T1000 (cell line): ENCODE data around the gene SNX32.

Experiments
- DNase-seq: peaks from one replicate; lab custom pipeline; 2025; ENCODE audit warnings: mixed read lengths; lab: John Stamatoyannopoulos, UW

Gene SNX32

DNA sequence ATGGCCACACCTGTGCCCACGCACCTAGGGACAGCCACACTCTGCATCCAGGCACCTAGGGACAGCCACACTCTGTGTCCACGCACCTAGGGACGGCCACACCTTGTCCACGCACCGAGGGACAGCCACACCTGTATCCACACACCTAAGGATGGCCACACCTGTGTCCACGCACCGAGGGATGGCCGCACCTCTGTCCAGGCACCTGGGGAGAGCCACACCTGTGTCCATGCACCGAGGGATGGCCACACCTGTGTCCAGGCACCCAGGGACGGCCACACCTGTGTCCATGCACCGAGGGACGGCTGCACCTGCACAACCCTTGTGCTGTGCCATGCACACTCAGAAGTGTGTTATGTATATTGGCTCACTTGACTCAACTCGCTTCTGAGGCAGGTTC, 36.1 kb upstream of the SNX32 start:
- no peak for DNase-seq

DNA sequence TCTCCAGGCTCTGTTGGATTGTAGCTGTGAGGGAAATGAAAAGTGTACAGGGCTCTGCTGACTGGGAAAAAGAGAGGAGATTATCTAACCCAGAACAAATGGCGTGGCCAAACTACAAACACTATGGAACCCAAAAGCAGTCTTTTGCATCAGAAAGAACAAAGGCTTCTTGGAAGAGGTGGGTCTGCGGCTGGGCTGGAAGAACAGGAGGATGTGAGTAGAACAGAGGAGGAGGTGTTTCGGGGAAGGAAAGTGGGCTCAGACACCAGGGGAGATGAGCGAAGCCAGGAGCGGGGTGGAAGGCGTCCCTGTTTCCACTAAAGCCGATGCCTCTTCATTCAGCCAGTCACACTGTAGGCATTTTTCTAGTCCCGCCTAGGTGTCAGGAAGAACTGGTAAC, 34.9 kb upstream of the SNX32 start:
- DNase-seq = no peak

DNA sequence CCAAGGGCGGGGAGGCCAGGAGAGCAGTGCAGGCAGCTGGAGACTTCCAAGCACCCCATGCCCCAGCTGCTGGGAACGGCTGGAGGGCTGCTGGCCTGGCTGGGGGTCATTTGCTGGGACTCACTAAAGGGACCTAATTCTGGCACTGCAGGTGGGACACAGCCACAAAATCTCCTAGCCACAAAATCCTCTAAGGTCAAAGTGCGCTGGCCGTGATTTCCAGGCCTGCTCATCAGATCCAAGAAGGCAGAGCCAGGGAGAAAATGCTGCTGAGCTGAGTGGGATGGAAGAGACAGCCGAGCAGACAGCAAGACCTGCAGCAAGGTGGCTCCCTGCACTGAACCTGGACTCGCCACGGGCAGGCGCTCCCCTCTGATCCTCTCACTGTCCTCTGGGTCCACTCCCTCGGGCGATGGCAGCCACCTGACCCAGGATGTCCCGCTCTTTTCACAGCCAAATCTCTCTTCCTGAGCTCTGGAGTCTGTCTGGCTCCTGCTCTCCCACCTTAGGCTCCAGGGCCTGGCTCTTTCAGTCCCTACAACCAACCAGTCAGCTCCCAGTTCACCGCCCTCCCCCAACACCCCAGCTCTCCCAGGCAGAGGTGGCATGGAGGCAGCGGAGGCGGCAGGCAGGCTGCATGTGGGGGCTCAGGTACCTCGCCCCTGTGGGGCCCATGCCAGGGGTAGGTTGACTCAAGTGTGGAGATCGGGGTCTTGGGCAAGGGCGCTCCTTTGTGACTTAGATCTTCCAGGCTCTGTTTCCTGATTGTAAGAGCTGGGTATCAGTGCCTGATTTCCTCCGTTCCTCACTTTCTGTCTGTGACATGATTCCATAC, 32.4 kb upstream of the SNX32 start:
- DNase-seq = no peak

DNA sequence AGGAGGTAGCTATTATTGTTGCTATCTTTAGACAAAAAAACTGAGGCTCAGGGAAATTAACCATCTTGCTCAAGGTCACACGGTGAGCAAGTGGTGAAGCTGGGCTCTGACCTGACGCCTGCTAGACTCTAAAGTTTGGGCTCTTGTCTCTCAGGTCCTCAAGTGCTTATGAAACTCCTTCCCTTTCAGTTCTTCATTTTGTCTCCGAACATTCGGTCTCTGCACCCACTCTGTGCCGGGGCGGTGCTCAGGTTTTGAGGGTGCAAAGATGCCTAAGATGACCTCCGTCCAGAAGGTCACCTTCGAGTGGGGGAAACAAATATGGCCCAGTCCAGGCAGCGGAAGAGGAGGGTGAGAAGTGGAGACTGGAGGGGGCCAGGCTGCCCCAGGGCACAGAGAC, 30.9 kb upstream of the SNX32 start:
- no peak for DNase-seq

DNA sequence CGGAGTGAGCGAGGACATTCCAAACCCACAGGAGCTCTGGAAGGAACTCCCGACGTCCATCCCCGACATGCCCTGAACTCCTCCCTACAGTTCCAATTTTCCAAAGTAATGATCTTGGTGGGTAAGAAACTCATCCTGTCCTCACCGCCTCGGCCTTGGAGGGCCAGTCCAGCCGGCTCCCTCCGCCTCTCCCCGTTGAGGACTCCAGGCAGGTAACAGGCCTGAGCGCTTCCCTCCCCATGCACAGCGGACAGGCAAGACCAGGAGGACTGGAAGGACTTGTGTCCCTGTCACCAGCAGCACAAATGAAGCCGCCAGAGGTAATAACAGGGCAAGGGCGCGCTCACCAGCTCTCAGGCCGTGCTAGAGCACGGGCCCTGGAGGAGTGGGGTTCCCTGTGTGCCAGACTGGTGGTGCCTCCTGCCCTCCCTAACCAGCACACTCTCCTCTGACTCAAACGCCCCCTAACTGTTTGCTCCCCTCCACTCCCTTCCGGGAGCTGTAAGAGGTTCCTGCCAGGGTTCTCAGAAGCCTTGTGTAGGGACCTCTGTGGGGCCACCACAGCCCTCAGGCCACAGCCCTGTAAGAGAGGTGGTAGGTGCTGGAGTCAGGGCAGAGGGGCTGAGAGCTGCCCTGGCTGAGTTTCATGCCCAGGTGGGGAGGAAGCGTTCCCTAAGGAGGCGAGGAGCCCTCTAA, 29.8 kb upstream of the SNX32 start:
- DNase-seq = no peak

DNA sequence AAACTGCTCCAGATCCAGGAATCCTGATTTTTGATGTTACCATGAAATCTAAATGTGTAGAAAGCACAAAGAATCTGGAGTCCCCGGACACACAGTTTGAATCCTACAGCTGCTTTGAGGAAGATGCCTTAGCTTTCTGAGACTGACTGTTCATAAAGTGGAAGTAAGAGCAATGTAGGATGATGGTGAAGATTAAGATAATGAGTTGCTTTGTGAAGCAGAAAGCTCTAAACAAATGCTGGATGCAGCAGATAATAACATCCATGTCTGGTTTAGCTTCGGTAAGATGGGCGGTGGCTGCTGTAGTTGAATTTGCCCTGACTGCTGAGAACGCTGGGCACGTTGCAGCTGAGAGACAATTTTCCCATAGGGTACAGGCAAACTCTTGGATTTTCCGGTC, 26.8 kb upstream of the SNX32 start:
- DNase-seq = no peak

DNA sequence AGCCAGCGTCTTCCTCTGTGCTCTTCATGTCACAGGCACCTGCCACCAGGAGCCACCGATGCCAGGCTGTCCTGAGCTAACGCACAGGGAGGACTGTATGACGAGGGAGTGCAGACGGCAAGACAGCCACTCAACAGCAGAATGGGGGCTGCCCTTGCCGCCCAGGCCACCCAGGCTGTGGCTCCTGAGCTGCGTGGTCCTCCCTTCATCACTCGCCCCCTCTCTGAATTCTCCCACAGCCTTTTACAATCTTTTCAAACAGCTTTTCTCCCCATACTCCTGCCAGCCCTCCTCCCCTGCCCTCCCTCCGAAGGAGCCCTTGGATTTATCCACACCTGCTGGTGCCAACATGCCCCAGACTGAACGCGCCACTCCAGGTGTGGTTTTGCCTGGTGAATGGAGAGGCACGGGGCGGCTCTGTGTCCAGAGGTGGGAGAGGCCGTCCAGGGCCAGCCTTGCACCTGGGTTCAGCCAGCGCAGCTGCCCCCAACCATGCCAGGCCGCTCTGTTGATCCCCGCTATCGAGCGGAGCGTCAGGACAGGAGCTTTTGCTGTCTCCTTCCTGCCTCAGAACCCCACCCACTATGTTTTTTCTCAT, 24.9 kb upstream of the SNX32 start:
- no peak for DNase-seq

DNA sequence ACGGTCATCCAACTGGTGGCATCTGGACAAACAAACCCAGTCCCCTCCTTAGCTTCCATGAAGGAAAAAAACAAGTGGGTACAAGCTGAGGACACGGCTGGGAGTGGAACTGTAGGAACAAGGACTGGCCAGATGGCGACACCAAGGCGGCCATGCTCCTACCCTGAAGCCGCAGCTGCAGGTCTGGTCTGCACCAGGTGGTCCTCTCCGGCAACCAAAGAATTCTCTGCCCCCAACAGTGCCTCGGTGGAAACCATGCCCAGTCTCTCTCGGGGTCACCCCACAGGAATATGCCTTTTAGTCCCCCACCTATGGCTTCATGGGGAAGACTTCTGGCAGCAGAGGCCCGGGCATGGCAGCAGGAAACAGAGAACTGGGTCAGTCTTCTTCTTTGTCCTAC, 24.3 kb upstream of the SNX32 start:
- DNase-seq = no peak

DNA sequence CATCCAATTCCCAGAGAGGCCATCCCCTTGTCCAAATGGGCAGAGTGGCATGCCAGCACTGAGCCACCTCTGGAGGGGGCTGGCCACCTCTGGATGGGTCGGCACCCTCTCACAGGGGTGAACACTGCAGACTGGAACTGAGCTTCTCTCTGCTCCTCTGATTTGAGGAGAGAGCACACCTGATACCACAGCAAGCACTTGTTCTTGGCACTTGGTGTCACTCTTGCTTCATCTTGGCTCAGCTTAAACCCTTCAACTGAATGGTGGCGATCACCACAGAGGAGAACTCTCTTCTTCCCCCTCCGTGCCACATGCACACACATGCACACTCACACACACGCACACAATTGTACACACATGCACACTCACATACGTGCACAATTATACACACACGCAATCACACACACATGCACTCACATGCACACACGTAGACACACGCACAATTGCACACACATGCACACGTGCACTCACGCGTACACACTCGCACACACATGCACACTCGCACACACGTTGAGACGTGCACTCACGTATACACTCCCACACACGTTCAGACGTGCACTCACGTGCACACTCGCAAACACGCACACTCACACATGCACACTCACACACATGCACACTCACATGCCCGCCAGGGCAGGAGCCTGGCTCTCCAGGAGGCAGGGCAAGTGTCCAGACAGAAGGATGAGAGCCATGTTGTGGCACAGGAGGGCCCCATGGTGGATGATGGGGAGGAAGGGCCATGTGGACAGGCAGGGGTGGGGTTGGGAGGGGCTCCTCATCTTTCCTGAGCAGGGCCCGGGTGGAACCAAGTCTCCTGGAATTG, 23.5 kb upstream of the SNX32 start:
- no peak for DNase-seq

DNA sequence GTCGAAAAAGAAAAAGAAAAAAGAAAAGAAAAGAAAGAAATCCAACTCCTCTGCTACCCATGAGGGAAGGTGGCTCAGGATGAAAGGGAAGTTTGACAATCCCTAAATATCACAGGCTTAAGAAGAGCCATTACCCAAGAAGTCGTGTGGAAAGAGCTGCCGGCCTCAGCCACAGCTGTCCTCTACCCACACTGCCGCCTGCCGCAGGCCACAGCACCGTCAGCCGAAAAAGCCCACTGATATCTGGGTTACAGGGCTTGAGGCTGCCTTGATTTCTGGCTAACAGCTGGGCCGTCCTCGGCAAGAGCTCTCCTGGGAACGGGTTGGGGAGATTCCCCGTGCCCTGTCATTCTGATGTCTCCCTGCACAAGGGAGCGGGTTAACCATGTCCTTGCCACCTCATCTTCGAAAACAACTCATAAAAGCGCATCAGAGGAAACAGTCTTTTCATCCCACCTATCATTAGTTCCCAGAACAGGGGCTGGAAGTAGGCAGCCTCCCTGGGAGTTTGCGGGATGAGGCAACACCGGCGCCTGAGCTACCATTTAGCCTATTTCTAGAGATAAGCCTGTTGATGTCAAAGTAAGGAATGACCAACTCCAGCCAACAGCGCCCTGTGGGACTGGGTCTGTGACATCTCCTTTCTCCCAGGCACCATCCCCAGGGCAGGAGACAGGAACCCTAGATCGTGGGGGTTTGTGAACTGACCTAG, 21.8 kb upstream of the SNX32 start:
- no peak for DNase-seq

DNA sequence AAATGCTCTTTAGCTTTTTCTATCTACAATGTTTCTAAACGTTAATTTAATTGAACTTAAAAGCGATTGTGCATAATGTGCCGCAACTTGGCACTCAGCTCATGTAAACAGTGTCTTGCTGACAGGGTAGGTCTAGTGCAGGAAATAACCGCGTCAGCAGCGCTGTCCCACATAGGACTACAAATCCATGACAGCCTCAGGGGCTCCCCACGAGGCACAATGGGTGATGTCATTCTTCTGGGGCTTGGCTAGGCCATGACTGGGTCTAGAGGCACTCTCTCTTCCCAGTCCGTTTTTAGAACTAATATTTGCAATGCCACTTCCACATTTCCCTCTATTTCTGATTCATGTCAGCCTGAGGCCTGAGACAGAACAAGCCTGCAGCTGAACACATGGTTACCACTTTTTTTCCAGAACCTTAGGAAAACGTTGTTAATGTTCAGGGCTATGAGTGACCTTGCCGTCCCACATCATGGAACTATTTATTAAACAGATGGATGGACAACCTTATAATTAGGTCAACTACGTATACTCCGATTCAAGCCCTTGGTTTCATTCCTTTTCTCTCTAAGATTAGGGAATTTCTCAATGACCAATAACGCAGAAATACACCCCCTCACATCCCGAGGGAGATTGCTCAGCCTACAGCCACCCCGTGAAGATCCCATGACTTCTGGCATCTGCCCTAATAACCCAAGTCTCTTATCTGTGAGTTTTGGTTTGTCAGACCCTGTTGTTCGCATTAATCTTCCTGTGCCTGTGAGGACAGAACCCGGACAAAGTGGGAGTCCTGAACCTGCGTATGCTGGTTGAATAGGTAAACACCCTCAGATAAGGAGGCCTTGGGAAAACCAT, 19.4 kb upstream of the SNX32 start:
- DNase-seq = peak; percentile 13

DNA sequence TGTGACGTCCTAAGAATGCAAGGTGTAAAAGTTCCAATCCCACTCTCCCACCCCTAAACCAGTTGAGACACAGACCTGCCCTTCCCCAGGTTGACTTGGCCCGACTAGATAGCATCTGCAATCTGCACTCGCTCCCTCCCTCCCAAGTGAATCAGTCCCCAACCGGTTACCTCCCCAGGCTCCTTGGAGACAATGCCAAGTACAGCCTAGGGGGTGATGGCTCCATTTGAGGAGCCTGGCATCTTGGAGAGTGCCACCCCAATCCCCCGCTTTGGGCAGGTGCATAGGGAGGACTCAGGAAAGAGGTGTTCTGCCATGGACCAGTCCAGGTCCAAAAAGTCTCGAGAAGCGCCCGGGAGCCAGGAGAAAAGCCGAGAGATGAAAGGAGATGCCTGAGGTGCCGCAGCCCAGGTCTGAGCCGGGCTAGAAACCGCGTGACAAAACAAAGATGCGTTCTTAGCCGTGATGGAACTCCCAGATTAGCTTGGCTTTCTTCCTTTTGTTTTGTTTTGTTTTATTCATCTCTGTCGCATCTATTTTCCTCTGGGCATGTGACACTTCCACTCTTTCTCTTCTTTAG, 18.7 kb upstream of the SNX32 start:
- DNase-seq = no peak

DNA sequence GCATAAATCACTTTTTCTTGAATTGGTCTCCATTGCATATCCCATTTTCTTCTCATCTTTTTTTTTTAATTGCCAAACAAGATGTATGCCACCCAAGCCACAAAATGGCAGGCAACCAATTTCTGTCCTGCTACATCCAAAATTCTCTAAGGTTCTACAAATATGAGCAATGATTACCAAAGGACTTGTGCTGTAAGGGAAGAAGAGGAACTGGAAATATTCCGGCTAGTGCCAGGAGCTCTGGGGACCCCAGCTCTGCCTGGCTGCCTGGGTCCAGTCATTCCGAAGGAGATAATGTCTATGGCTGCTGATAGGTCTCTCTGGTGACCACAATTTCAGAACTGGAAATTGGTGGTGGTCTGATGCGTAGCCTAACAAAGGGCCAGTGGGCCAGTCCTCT, 17.1 kb upstream of the SNX32 start:
- no peak for DNase-seq

DNA sequence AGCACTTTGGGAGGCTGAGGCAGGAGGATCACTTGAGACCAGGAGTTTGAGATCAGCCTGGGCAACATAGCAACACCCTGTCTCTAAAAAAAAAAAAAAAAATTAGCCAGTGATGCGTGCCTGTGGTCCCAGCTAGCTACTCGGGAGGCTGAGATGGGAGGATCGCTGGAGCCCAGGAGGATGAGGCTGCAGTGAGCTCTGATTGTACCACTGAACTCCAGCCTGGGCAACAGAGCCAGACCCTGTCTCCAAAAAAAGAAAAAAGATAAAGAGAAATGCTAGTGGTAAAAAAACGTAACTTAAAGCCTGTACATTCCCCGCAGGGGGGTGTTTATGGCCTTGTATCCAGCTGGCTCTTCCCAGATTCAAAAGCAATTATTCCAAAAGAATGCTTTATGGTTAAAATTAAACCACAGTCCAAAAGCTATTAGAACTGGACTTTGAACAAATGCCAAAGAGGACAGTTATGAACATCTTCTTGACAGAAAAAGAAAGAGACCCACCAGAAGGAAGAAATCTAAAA, 16.4 kb upstream of the SNX32 start:
- no peak for DNase-seq

DNA sequence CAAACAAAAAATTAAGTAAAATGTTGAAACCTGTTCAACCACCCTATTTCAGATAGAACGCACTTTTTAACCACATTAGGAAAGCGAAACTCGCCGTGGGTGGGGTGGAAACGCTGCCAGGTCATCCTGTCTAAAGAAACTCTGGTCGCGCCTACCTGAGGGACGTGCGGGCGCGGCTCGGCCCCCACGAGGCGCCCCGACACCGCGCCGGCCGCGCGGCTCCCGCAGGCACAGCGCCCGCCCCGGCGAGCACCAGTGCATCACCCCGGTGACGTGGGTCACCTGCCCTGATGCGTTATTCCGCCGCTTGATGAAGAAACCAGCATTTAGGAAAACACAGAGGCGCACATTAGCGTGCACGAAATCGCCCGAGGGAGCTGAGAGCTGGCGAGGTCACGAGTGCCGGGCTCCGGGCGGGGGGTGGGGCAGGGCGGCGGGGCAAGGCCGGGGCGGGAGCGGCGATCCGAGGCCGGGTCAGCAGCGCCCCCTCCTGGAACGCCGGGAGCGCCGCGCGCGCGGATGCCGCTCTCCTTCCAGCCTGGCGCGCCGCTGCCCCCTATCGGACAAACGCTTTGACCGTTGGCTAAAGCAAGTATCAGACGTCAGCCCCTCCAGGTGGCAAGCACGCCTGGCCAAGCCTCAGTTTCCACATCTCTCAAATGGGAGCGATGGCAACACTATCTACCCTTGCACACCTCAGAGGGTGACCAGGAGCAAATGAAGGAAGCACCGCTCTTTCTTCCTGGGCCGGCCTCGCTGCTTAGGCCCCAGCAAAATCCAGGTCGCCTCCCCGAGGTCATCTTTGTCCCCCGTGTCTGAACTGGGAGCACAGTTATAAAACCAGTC, 15.7 kb upstream of the SNX32 start:
- DNase-seq = peak; percentile 91

DNA sequence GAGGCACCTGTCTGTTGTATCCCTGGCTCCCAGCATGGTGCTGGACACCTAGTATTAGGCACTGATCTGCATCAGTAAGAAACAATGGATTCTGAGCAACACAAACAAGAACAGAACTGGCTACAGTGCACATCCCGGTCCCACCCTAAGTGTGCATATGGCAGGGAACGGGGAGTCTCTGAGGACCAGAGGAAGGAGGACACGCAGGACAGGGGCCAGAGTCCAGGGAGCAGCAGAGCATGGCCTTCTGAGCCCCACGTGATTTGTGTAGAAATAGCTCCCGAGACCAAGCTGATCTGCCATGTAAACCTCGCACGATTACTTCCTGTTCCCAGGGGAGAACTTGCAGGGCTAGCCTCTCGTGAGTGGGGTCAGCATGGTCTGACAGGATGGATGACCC, 12.7 kb upstream of the SNX32 start:
- DNase-seq = no peak

DNA sequence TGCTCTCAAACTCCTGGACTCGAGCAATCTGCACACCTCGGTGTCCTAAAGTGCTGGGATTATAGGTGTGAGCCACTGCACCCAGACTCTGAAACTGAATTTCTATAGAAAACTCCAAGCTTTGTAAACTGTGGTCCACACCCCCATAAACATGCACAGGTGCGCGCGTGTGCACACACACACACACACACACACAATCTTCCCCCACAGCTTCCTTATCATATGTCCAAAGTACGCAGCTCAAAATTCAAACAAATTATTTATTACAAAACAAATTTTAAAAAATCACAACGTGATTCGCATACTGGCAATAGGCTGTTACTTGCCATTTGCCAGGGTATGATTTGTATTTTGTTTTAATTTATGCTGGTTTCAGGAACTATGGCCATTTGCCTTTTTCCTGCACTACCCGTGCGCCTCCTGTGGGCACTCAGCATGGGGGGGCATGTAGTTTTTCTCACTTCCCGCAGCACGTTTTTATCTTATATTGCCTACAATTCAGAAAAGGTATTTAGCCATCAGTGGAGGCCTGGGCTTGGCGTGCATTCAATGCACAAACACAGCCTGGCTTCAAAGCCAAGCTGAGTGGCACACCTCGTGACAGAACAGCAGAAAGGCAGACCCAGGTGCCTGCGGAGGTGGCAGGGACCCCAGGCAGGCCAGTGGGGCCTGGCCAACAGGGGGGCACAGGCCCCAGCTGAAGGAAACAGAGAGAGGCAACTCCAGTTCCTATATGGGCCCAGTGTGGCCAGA, 10.8 kb upstream of the SNX32 start:
- no peak for DNase-seq

DNA sequence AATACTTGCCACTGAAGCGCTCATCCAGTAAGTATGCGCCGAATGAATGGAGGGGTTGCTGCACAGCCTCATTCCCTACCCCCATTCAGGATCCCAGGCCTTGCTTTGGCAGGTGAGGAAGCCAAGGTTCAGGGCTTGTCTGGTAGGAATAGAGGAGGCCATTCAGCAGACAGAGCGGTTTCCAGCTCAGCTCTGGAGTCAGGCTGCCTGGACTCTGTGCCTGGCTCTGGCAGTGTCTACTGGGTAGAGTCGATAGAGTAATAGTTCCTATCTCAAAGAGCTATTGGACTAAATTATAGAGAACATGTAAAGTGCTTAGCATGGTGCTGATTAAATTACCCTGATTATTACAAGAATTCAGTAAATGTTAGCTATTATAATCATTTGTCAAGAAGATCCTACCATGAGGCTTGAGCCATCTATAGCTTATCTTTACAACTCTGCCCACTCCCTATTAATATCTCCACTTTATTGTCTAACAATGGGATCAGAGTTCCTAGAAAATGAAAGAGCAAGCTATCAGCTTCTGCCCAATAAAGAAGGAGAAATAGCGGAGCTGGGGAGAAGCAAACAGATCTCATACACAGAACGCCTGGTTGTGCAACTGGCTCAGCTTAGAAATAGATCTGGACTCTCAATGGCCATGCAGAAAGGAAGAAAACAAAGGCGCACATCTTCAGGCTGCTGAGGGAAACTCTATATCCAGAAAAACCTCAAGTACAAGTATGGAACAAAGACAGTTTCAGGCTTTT, 6.6 kb upstream of the SNX32 start:
- no peak for DNase-seq
